Fibroblast of lung (primary cell): ENCODE measurements around the gene ETS2.

Experiments
- EZH2 ChIP-seq: IDR thresholded peaks from 2 replicates; pipeline ENCODE4 v1.5.1; 2012; ENCODE audit warnings: low read length, control low read depth, mild to moderate bottlenecking; ENCODE audit errors: missing control alignments
- TF ChIP-seq, protein P1 (sequence below), 2 donors: IDR thresholded peaks in 1 of 2; conservative IDR thresholded peaks in 1 of 2; 1 replicate in 1 of 2; 2 replicates in 1 of 2; pipeline ENCODE4 v1.5.1; 2011 to 2012; ENCODE audit warnings: low read length in 2 of 2, control low read depth in 1 of 2, inconsistent platforms in 1 of 2, low read depth in 1 of 2, mild to moderate bottlenecking in 1 of 2

GRCh38 chr21:38807986-38808385, 2.3 kb downstream of the ETS2 start:
- no peak for TF ChIP-seq EZH2
- TF ChIP-seq, protein P1, sequence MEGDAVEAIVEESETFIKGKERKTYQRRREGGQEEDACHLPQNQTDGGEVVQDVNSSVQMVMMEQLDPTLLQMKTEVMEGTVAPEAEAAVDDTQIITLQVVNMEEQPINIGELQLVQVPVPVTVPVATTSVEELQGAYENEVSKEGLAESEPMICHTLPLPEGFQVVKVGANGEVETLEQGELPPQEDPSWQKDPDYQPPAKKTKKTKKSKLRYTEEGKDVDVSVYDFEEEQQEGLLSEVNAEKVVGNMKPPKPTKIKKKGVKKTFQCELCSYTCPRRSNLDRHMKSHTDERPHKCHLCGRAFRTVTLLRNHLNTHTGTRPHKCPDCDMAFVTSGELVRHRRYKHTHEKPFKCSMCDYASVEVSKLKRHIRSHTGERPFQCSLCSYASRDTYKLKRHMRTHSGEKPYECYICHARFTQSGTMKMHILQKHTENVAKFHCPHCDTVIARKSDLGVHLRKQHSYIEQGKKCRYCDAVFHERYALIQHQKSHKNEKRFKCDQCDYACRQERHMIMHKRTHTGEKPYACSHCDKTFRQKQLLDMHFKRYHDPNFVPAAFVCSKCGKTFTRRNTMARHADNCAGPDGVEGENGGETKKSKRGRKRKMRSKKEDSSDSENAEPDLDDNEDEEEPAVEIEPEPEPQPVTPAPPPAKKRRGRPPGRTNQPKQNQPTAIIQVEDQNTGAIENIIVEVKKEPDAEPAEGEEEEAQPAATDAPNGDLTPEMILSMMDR (conservative IDR thresholded peaks at IDR 0.05 in 1 of 2, IDR thresholded peaks at IDR 0.05 in 1 of 2; ENCODE audit: low read depth in 1 of 2, low read length in 2 of 2): no peak
